Activated naive CD8-positive, alpha-beta T cell treated with anti-CD3 and anti-CD28 coated beads, Interleukin-2, amount 10 ng/mL, durations not matched to agents 7 days and 5 days (primary cell): ENCODE measurements around the gene HMCN2. TPM values are rescaled to one million over a fixed set of nuclear protein-coding genes. Genes with fewer than 3 reads are reported as not detected.
"Not testable (repeated sequence)": the region's sequence is repeated elsewhere in the genome, so short reads cannot be mapped to it uniquely, and the experiment has no call there.

ENCODE experiments used
- ATAC-seq: fragments of 150-1000 bp; cut with Tn5 transposase; one replicate; pipeline ENCODE4 v1.10.0; 2021; ENCODE audit warnings: low read depth, moderate library complexity
- POLR2A ChIA-PET: fragments of 350-600 bp; sonication (Branson Sonifier 250); formaldehyde crosslinking; loops from one replicate; lab custom pipeline; 2021; ENCODE audit warnings: antibody characterized with exemption; lab: Charles Lee
- DNase-seq: peaks from one replicate; pipeline ENCODE4 v3.0.0; 2021
- H3K27ac Mint-ChIP-seq: one replicate; pipeline ENCODE4 v1.8.0; 2022; ENCODE audit warnings: mild to moderate bottlenecking, mixed read lengths
- H3K27me3 Mint-ChIP-seq: one replicate; pipeline ENCODE4 v1.8.0; 2022; ENCODE audit warnings: mild to moderate bottlenecking, moderate library complexity, mixed read lengths
- H3K36me3 Mint-ChIP-seq: one replicate; pipeline ENCODE4 v1.8.0; 2021; ENCODE audit warnings: mild to moderate bottlenecking, mixed read lengths
- H3K4me1 Mint-ChIP-seq: one replicate; pipeline ENCODE4 v1.8.0; 2021; ENCODE audit warnings: mixed read lengths
- H3K4me3 Mint-ChIP-seq: one replicate; pipeline ENCODE4 v1.8.0; 2022; ENCODE audit warnings: mild to moderate bottlenecking, moderate library complexity, mixed read lengths
- H3K9me3 Mint-ChIP-seq: one replicate; pipeline ENCODE4 v1.8.0; 2021; ENCODE audit warnings: mixed read lengths
- total RNA-seq, 2 experiments: library from RNA; stranded (reverse); gene quantifications; one replicate each; pipeline ENCODE4 v1.2.3, GENCODE V29; 2021

HMCN2 gene
- total RNA-seq, 2 experiments from 2014 or later, result not detected

DNA sequence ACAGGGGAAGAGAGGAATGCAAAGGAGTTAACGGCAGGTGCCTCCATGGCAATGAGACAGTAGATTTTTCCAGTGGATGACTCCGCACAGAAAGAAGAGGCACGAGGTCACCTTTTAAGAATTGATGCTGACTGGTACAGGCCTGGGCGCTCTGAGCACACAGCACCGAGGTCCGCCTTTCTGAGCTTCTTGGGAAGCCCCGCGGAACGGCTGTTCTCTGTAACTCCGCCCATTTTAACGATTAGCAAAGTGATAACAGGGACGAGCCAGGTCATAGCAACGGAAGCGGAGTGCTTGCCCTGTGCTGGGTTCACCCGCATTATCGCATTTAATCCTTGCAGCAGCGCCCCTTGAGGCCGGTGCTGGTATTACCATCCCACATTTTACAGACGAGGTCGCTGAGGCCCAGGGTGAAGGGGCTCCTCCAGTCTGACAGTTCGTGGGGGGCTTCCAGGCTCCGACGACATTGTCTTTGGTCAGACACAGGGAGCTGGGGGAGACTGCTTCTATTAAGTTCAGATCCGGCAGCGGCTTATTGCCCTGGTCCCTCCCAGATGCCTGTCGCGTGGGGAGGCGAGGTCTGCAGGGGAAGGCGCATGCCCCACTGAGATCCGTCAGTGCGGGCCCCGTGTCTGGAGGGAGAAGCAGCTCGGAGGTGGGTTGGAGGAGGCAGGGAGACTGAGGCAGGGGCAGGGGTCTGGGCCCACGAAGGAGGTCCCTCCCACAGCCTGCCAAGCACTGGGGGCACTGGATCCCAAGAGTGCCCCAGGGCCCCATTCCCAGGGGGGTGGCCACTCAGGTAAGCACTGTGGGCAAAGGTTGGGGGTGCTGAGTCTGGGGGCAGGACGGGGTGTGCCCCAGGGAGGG is 22.3 kb upstream of the HMCN2 start:
- Mint-ChIP-seq H3K27me3 (no peaks in the 10 kb centered on the region), H3K9me3 (no peaks in the 10 kb centered on the region), H3K36me3 (no peaks in the 10 kb centered on the region), H3K4me1 (peaks cover 22% of the 10 kb centered on the region), H3K4me3 (peak overlapping the region; percentile 59), H3K27ac (peak overlapping the region; percentile 22)
- DNase-seq (peak; percentile 86), ATAC-seq (peak; percentile 79)
- POLR2A ChIA-PET, result no interaction called here

DNA sequence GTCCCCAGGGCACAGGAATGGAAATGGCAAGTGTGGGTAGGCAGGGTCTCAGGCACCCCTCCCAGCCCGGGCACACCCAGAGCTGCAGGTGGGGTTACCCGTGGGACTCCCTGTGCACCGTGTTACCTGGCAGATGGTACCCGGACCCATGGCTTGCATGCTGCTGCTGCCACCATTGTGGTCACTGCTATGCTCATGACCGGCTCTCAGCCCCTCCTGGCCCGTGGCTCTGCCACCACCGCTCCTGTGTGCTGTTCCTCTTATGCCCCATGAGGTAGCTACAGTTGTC is 21.7 kb upstream of the HMCN2 start:
- DNase-seq (no peak), ATAC-seq (no peak)
- no peaks in the 10 kb centered on the region for H3K36me3 Mint-ChIP-seq
- H3K9me3 Mint-ChIP-seq, result no peaks in the 10 kb centered on the region
- H3K27ac Mint-ChIP-seq, result no peak overlapping the region
- peaks cover 3% of the 10 kb centered on the region for H3K27me3 Mint-ChIP-seq
- peaks cover 22% of the 10 kb centered on the region for H3K4me1 Mint-ChIP-seq
- POLR2A ChIA-PET, result no interaction called here
- H3K4me3 Mint-ChIP-seq, result no peak overlapping the region

- H3K4me3 Mint-ChIP-seq, result no peak overlapping the region
- H3K27ac Mint-ChIP-seq, result no peak overlapping the region
- POLR2A ChIA-PET, result no interaction called here
- H3K36me3 Mint-ChIP-seq, result no peaks in the 10 kb centered on the region
- peaks cover 10% of the 10 kb centered on the region for H3K27me3 Mint-ChIP-seq
- no peaks in the 10 kb centered on the region for H3K9me3 Mint-ChIP-seq
- no peak for DNase-seq
- no peak for ATAC-seq
- peaks cover 20% of the 10 kb centered on the region for H3K4me1 Mint-ChIP-seq
These were observed 20.9 kb upstream of the HMCN2 start for GRCh38 chr9:130244548-130245165.

DNA sequence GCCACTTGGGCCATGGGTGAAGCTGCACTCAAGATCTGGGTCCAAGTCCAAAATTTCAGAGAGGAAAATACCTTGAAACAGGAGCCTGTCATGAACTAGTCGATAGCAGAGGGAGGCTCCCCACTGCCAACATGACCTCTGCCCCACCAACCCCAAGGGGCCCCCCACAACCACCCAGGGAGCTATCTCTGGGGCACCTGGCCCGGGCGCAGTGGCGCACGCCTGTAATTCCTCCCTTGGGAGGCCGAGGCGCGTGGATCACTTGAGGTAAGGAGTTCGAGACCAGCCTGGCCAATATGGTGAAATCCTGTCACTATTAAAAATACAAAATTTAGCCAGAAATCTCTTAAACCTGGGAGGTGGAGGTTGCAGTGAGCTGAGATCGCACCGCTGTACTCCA is 20.1 kb upstream of the HMCN2 start:
- H3K4me3 Mint-ChIP-seq, result no peak overlapping the region
- DNase-seq, result no peak
- H3K9me3 Mint-ChIP-seq, result no peaks in the 10 kb centered on the region
- H3K27ac Mint-ChIP-seq, result no peak overlapping the region
- ATAC-seq, result no peak
- peaks cover 18% of the 10 kb centered on the region for H3K27me3 Mint-ChIP-seq
- H3K4me1 Mint-ChIP-seq, result peaks cover 12% of the 10 kb centered on the region
- H3K36me3 Mint-ChIP-seq, result no peaks in the 10 kb centered on the region
- POLR2A ChIA-PET, result no interaction called here

- H3K4me1 Mint-ChIP-seq, result peaks cover 7% of the 10 kb centered on the region
- H3K27ac Mint-ChIP-seq, result no peak overlapping the region
- H3K4me3 Mint-ChIP-seq, result no peak overlapping the region
- ATAC-seq, result no peak
- no peaks in the 10 kb centered on the region for H3K36me3 Mint-ChIP-seq
- peaks cover 24% of the 10 kb centered on the region for H3K27me3 Mint-ChIP-seq
- H3K9me3 Mint-ChIP-seq, result no peaks in the 10 kb centered on the region
- POLR2A ChIA-PET, result no interaction called here
- DNase-seq, result no peak
These were observed 19.4 kb upstream of the HMCN2 start for GRCh38 chr9:130246126-130246525.

GRCh38 chr9:130254747-130255630 is 10.6 kb upstream of the HMCN2 start:
- POLR2A ChIA-PET, result no interaction called here
- H3K4me3 Mint-ChIP-seq, result no peak overlapping the region
- no peaks in the 10 kb centered on the region for H3K4me1 Mint-ChIP-seq
- ATAC-seq, result no peak
- no peaks in the 10 kb centered on the region for H3K36me3 Mint-ChIP-seq
- DNase-seq, result no peak
- H3K9me3 Mint-ChIP-seq, result no peaks in the 10 kb centered on the region
- peaks cover 33% of the 10 kb centered on the region for H3K27me3 Mint-ChIP-seq
- H3K27ac Mint-ChIP-seq, result no peak overlapping the region

DNA sequence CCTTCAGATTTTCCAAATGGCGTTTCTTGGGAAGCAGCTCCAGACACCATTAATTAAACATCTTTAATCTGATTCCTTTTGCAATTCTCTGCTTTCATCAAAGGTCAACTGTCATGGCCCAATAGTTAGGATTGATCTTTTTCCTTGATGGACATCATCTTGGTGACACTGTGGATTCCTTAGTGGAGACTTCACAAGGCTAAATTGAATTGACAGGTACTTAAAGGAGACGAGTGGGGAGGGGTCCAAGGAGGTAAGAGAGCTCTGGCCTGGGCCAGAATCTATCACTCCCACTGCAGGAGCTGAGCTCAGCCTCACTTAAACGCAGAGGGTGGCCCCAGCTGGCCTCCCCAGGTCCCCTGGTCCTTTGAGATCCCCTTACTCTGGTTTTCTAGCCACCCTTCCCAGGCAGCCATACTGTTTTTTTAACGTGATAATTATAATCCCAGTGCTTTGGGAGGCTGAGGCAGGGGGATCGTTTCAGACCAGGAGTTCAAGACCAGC is 9.9 kb upstream of the HMCN2 start:
- DNase-seq (no peak), ATAC-seq (no peak)
- no peak overlapping the region for H3K27ac Mint-ChIP-seq
- no peaks in the 10 kb centered on the region for H3K9me3 Mint-ChIP-seq
- no peaks in the 10 kb centered on the region for H3K36me3 Mint-ChIP-seq
- H3K4me1 Mint-ChIP-seq, result no peaks in the 10 kb centered on the region
- no peak overlapping the region for H3K4me3 Mint-ChIP-seq
- POLR2A ChIA-PET, result no interaction called here
- H3K27me3 Mint-ChIP-seq, result peaks cover 31% of the 10 kb centered on the region

- ATAC-seq (no peak), DNase-seq (no peak)
- Mint-ChIP-seq H3K4me1 (no peaks in the 10 kb centered on the region), H3K36me3 (no peaks in the 10 kb centered on the region), H3K27ac (no peak overlapping the region), H3K27me3 (peaks cover 31% of the 10 kb centered on the region), H3K9me3 (no peaks in the 10 kb centered on the region), H3K4me3 (no peak overlapping the region)
- POLR2A ChIA-PET, result no interaction called here
These were observed 8.9 kb upstream of the HMCN2 start for GRCh38 chr9:130256644-130257043.

DNA sequence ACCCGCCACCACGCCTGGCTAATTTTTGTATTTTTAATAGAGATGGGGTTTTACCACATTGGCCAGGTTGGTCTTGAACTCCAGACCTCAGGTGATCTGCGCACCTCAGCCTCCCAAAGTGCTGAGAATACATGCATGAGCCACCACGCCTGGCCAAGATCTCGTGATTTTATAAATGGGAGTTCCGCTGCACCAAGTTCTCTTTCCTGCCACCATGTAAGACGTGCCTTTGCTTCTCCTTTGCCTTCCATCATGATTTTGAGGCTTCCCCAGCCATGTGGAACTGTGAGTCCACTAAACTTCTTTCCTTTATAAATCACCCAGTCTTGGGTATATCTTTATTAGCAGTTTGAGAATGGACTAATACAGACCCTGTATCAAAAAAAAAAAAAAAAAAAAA is 7.4 kb upstream of the HMCN2 start:
- POLR2A ChIA-PET, H3K4me1 Mint-ChIP-seq, ATAC-seq, DNase-seq, H3K27ac Mint-ChIP-seq, H3K36me3 Mint-ChIP-seq, H3K9me3 Mint-ChIP-seq, H3K4me3 Mint-ChIP-seq: not testable (repeated sequence)
- H3K27me3 Mint-ChIP-seq, result peaks cover 28% of the 10 kb centered on the region

DNA sequence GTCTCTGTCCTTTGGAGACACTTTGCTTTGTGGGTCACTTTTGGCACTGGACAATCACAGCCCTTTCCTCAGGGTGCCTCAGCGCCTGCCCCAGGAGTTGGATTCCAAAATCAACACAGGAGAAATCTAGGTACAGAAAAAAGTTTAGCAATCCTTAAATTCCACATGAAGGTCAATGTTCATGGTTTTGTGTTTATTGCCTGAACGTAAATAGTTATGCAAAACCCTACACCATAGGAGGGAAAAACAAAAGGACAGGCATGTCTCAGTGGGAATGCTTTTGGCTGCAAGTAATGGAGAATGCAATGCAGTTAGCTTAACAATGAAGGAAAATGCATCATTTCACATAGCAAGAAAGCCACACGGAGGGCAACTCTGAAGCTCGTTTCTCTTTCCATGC is 6.5 kb upstream of the HMCN2 start:
- Mint-ChIP-seq H3K4me1 (peaks cover under 1% of the 10 kb centered on the region), H3K27me3 (peaks cover 37% of the 10 kb centered on the region), H3K36me3 (no peaks in the 10 kb centered on the region), H3K9me3 (no peaks in the 10 kb centered on the region), H3K4me3 (no peak overlapping the region), H3K27ac (no peak overlapping the region)
- no peak for DNase-seq
- no peak for ATAC-seq
- POLR2A ChIA-PET, result no interaction called here

GRCh38 chr9:130260816-130261765 is 4.5 kb upstream of the HMCN2 start:
- H3K27ac Mint-ChIP-seq, result no peak overlapping the region
- H3K9me3 Mint-ChIP-seq, result no peaks in the 10 kb centered on the region
- POLR2A ChIA-PET, result no interaction called here
- ATAC-seq, result no peak
- H3K4me3 Mint-ChIP-seq, result no peak overlapping the region
- no peaks in the 10 kb centered on the region for H3K36me3 Mint-ChIP-seq
- peaks cover 4% of the 10 kb centered on the region for H3K4me1 Mint-ChIP-seq
- H3K27me3 Mint-ChIP-seq, result peaks cover 50% of the 10 kb centered on the region
- no peak for DNase-seq

GRCh38 chr9:130262061-130262745 is 3.4 kb upstream of the HMCN2 start:
- peaks cover 4% of the 10 kb centered on the region for H3K4me1 Mint-ChIP-seq
- no peak overlapping the region for H3K4me3 Mint-ChIP-seq

More at GRCh38 chr9:130262061-130262745, 3.4 kb upstream of the HMCN2 start:
- no peaks in the 10 kb centered on the region for H3K9me3 Mint-ChIP-seq
- H3K36me3 Mint-ChIP-seq, result no peaks in the 10 kb centered on the region
- DNase-seq (no peak), ATAC-seq (no peak)
- H3K27me3 Mint-ChIP-seq, result peaks cover 60% of the 10 kb centered on the region
- no peak overlapping the region for H3K27ac Mint-ChIP-seq
- POLR2A ChIA-PET, result no interaction called here
